Liver (tissue), 9 donors: ENCODE measurements around the gene AGPAT1. TPM values are rescaled to one million over a fixed set of nuclear protein-coding genes. Genes with fewer than 3 reads are reported as not detected.

Experiments
- DNase-seq: peaks from one replicate; pipeline ENCODE4 v3.0.0-alpha.2; 2017; ENCODE audit warnings: low spot score
- H3K27ac ChIP-seq, 2 donors: one replicate each; pipeline ENCODE4 v1.7.0; 2013; ENCODE audit warnings: inconsistent platforms in 2 of 2, low read length in 2 of 2, control low read depth in 1 of 2, low read depth in 1 of 2, mild to moderate bottlenecking in 1 of 2
- H3K27me3 ChIP-seq, 4 donors: one replicate each; pipeline versions ENCODE4 v1.6.1 to v1.7.0; 2013; ENCODE audit warnings: low read length in 3 of 4, inconsistent platforms in 1 of 4, mild to moderate bottlenecking in 1 of 4, moderate library complexity in 1 of 4; ENCODE audit not compliant: control insufficient read depth in 4 of 4, insufficient read depth in 4 of 4
- H3K36me3 ChIP-seq, 4 donors: one replicate each; pipeline versions ENCODE4 v1.6.1 to v1.7.0; 2013; ENCODE audit warnings: low read length in 3 of 4, mild to moderate bottlenecking in 3 of 4, low read depth in 1 of 4, moderate library complexity in 1 of 4; ENCODE audit not compliant: control insufficient read depth in 4 of 4, insufficient read depth in 3 of 4
- H3K4me1 ChIP-seq, 4 donors: one replicate each; pipeline versions ENCODE4 v1.6.1 to v1.7.0; 2013; ENCODE audit warnings: low read length in 3 of 4, mild to moderate bottlenecking in 3 of 4, moderate library complexity in 1 of 4; ENCODE audit not compliant: control insufficient read depth in 4 of 4, insufficient read depth in 4 of 4
- H3K4me3 ChIP-seq, 3 donors: one replicate each; pipeline versions ENCODE4 v1.6.1 to v1.7.0; 2013; ENCODE audit warnings: low read length in 3 of 3, control low read depth in 1 of 3, low read depth in 1 of 3, mild to moderate bottlenecking in 1 of 3
- H3K9ac ChIP-seq, 2 donors: one replicate each; pipeline ENCODE4 v1.7.0; 2013; ENCODE audit warnings: low read length in 2 of 2, mild to moderate bottlenecking in 2 of 2, moderate library complexity in 2 of 2, control low read depth in 1 of 2, low read depth in 1 of 2
- H3K9me3 ChIP-seq, 4 donors: one replicate each; pipeline versions ENCODE4 v1.6.1 to v1.7.0; 2013; ENCODE audit warnings: low read length in 3 of 4; ENCODE audit not compliant: control insufficient read depth in 4 of 4
- ATF3 ChIP-seq: IDR thresholded peaks from 2 replicates; pipeline ENCODE4 v1.6.1; 2016; ENCODE audit warnings: antibody characterized with exemption
- CTCF ChIP-seq: fragments of 150-350 bp; IDR thresholded peaks from 2 replicates; pipeline ENCODE4 v1.5.1; 2017; ENCODE audit warnings: improper control_type of control experiment, low read depth, low read length; ENCODE audit not compliant: missing input control
- EGR1 ChIP-seq, 2 donors: IDR thresholded peaks; 2 replicates each; pipeline ENCODE4 v1.6.1; 2016 to 2018; ENCODE audit warnings: antibody characterized with exemption in 2 of 2, low read depth in 2 of 2
- FOXA1 ChIP-seq: IDR thresholded peaks from 2 replicates; pipeline ENCODE4 v1.6.1; 2016; ENCODE audit warnings: antibody characterized with exemption
- FOXA2 ChIP-seq: IDR thresholded peaks from 2 replicates; pipeline ENCODE4 v1.6.1; 2016; ENCODE audit warnings: antibody characterized with exemption
- GABPA ChIP-seq, 2 donors: IDR thresholded peaks in 1 of 2; conservative IDR thresholded peaks in 1 of 2; 2 replicates each; pipeline ENCODE4 v1.6.1; 2016; ENCODE audit warnings: antibody characterized with exemption in 2 of 2, mild to moderate bottlenecking in 1 of 2, moderate library complexity in 1 of 2
- HNF4G ChIP-seq: IDR thresholded peaks from 2 replicates; pipeline ENCODE4 v1.6.1; 2016; ENCODE audit warnings: antibody characterized with exemption
- JUND ChIP-seq, 2 donors: IDR thresholded peaks; 2 replicates each; pipeline ENCODE4 v1.6.1; 2016; ENCODE audit warnings: antibody characterized with exemption in 2 of 2
- MAX ChIP-seq: IDR thresholded peaks from 2 replicates; pipeline ENCODE4 v1.6.1; 2016; ENCODE audit warnings: antibody characterized with exemption
- RAD21 ChIP-seq, 2 donors: IDR thresholded peaks; 2 replicates each; pipeline ENCODE4 v1.6.1; 2016; ENCODE audit warnings: antibody characterized with exemption in 2 of 2, mild to moderate bottlenecking in 2 of 2
- REST ChIP-seq: IDR thresholded peaks from 2 replicates; pipeline ENCODE4 v1.6.1; 2016; ENCODE audit warnings: antibody characterized with exemption, mild to moderate bottlenecking
- RXRA ChIP-seq, 2 donors: IDR thresholded peaks; 2 replicates each; pipeline ENCODE4 v1.6.1; 2017 to 2018; ENCODE audit warnings: antibody characterized with exemption in 2 of 2, mild to moderate bottlenecking in 1 of 2
- SP1 ChIP-seq: IDR thresholded peaks from 2 replicates; pipeline ENCODE4 v1.6.1; 2018; ENCODE audit warnings: antibody characterized with exemption, mild to moderate bottlenecking
- TAF1 ChIP-seq: conservative IDR thresholded peaks from 2 replicates; pipeline ENCODE4 v1.6.1; 2016; ENCODE audit warnings: antibody characterized with exemption, mild to moderate bottlenecking
- YY1 ChIP-seq: IDR thresholded peaks from 2 replicates; pipeline ENCODE4 v1.6.1; 2016; ENCODE audit warnings: antibody characterized with exemption, mild to moderate bottlenecking
- ZBTB33 ChIP-seq: IDR thresholded peaks from 2 replicates; pipeline ENCODE4 v1.6.1; 2016; ENCODE audit warnings: antibody characterized with exemption
- WGBS: extraction: QIAGEN DNeasy Blood & Tissue Kit; methylation state at CpG from one replicate; pipeline ENCODE4 v1.1.7; 2013; 5-methylcytosine and 5-hydroxymethylcytosine counted together
- polyA plus RNA-seq, 2 donors: library from polyadenylated mRNA; stranded (reverse) in 1 of 2; unstranded in 1 of 2; fragments of 200-250 nt in 1 of 2; fragments of >200 nt in 1 of 2; fragmentation: Nextera tagmentation in 1 of 2; extraction: Ambion mirVana in 1 of 2; gene quantifications; one replicate each; pipeline versions ENCODE4 v1.2.1 to v1.2.3, GENCODE V29; 2013 to 2015
- total RNA-seq, 2 donors: library from RNA; depleted of rRNA; stranded (reverse); fragments of >200 nt; gene quantifications; one replicate each; pipeline ENCODE4 v1.2.3, GENCODE V29; 2014
- donor health status: healthy.
- donor health status: healthy.
- donor health status: healthy.
- donor health status: healthy.
- donor health status: healthy.

Gene AGPAT1
- total and polyA plus RNA-seq, 4 donors = 10.4 to 45.1 (median 17.5) TPM

GRCh38 chr6:32163559-32164258 lies 12.2 kb downstream of the AGPAT1 start (continued):
- TF ChIP-seq ZBTB33 = no peak
- no peak for TF ChIP-seq CTCF
- TF ChIP-seq FOXA2 = no peak

- Histone ChIP-seq H3K4me1 (peaks cover 6 to 24% (median 13%) of the 10 kb centered on the region in 4 donors), H3K27me3 (no peaks in the 10 kb centered on the region), H3K9me3 (no peaks in the 10 kb centered on the region), H3K27ac (no peak overlapping the region), H3K36me3 (peaks cover 7 to 11% (median 10%) of the 10 kb centered on the region in 4 donors), H3K9ac (no peak overlapping the region), H3K4me3 (no peak overlapping the region)
- TF ChIP-seq ZBTB33 (no peak), MAX (no peak), ATF3 (no peak), TAF1 (no peak)
- DNase-seq = no peak
Observed at GRCh38 chr6:32158052-32158451, 17.8 kb downstream of the AGPAT1 start.

- Histone ChIP-seq H3K36me3 (peaks cover 3 to 11% (median 10%) of the 10 kb centered on the region in 4 donors), H3K27me3 (no peaks in the 10 kb centered on the region), H3K4me3 (no peak overlapping the region), H3K27ac (no peak overlapping the region), H3K9me3 (no peaks in the 10 kb centered on the region), H3K4me1 (peaks cover 6 to 26% (median 13%) of the 10 kb centered on the region in 4 donors), H3K9ac (no peak overlapping the region)
- WGBS = 94% methylated on average over 9 of the region's 9 CpGs
- no peak for DNase-seq
- no peak for TF ChIP-seq SP1
- no peak for TF ChIP-seq FOXA1
- no peak for TF ChIP-seq JUND (IDR thresholded peaks at IDR 0.05)
- TF ChIP-seq FOXA2 = no peak
- TF ChIP-seq REST = no peak
- no peak for TF ChIP-seq EGR1 (IDR thresholded peaks at IDR 0.05; ENCODE audit: low read depth in 2 of 2)
- TF ChIP-seq ATF3 = no peak
- TF ChIP-seq RAD21 (IDR thresholded peaks at IDR 0.05) = no peak
- TF ChIP-seq MAX = no peak
- no peak for TF ChIP-seq RXRA (IDR thresholded peaks at IDR 0.05)
- no peak for TF ChIP-seq HNF4G
- no peak for TF ChIP-seq CTCF
- no peak for TF ChIP-seq GABPA (IDR thresholded peaks at IDR 0.05 in 1 of 2, conservative IDR thresholded peaks at IDR 0.05 in 1 of 2)
- TF ChIP-seq YY1 = no peak
Observed at GRCh38 chr6:32156891-32157290, 19.0 kb downstream of the AGPAT1 start.
